HEK293T (cell line): ENCODE measurements around the gene HTRA1.

Experiments used
- CTCF ChIA-PET: fragments of 350-600 bp; formaldehyde crosslinking; extraction: SDS; loops from one replicate; lab custom pipeline; 2021; ENCODE audit warnings: antibody characterized with exemption, inconsistent platforms; lab: Yijun Ruan, JAX
- POLR2A ChIA-PET: fragments of 350-600 bp; formaldehyde crosslinking; extraction: SDS; loops from one replicate; lab custom pipeline; 2020; ENCODE audit warnings: antibody characterized with exemption, inconsistent platforms; lab: Yijun Ruan, JAX
- DNase-seq: peaks from one replicate; pipeline ENCODE4 v3.0.0; 2012; ENCODE audit warnings: mixed read lengths; ENCODE audit errors: extremely low spot score
- ARNT ChIP-seq: fragments of 450-650 bp; IDR thresholded peaks from 2 replicates; pipeline ENCODE4 v1.6.1; 2017; ENCODE audit warnings: mild to moderate bottlenecking
- BHLHE40 ChIP-seq: fragments of 450-650 bp; IDR thresholded peaks from 2 replicates; pipeline ENCODE4 v1.6.1; 2016; ENCODE audit warnings: mild to moderate bottlenecking, moderate library complexity, borderline replicate concordance
- CTBP1 ChIP-seq: fragments of 450-650 bp; IDR thresholded peaks from 2 replicates; pipeline ENCODE4 v1.6.1; 2016; ENCODE audit warnings: borderline replicate concordance
- ELF4 ChIP-seq: fragments of 450-650 bp; IDR thresholded peaks from 2 replicates; pipeline ENCODE4 v1.6.1; 2017; ENCODE audit warnings: antibody characterized with exemption
- FOXA1 ChIP-seq: fragments of 450-650 bp; IDR thresholded peaks from 2 replicates; pipeline ENCODE4 v1.6.1; 2016; ENCODE audit warnings: mild to moderate bottlenecking
- FOXK2 ChIP-seq: fragments of 450-650 bp; IDR thresholded peaks from 2 replicates; pipeline ENCODE4 v1.6.1; 2016; ENCODE audit warnings: mild to moderate bottlenecking
- FOXM1 ChIP-seq: fragments of 450-650 bp; IDR thresholded peaks from 2 replicates; pipeline ENCODE4 v1.6.1; 2017; ENCODE audit warnings: mild to moderate bottlenecking, borderline replicate concordance
- HDGF ChIP-seq: fragments of 450-650 bp; IDR thresholded peaks from 2 replicates; pipeline ENCODE4 v1.6.1; 2017; ENCODE audit warnings: antibody characterized with exemption, borderline replicate concordance
- L3MBTL2 ChIP-seq: fragments of 450-650 bp; conservative IDR thresholded peaks from 2 replicates; pipeline ENCODE4 v1.6.1; 2016; ENCODE audit warnings: mild to moderate bottlenecking
- LEF1 ChIP-seq: fragments of 450-650 bp; IDR thresholded peaks from 2 replicates; pipeline ENCODE4 v1.6.1; 2017; ENCODE audit warnings: mild to moderate bottlenecking, borderline replicate concordance
- NFRKB ChIP-seq: fragments of 450-650 bp; IDR thresholded peaks from 2 replicates; pipeline ENCODE4 v1.6.1; 2016; ENCODE audit warnings: mild to moderate bottlenecking, moderate library complexity
- SP1 ChIP-seq: fragments of 450-650 bp; IDR thresholded peaks from 2 replicates; pipeline ENCODE4 v1.6.1; 2017
- TARDBP ChIP-seq: fragments of 450-650 bp; IDR thresholded peaks from 2 replicates; pipeline ENCODE4 v1.6.1; 2016
- ZNF384 ChIP-seq: fragments of 450-650 bp; IDR thresholded peaks from 2 replicates; pipeline ENCODE4 v1.6.1; 2016
- TF ChIP-seq, protein P1 (sequence below): fragments of 450-650 bp; IDR thresholded peaks from 2 replicates; pipeline ENCODE4 v1.6.1; 2016

Gene HTRA1

GRCh38 chr10:122514045-122514840 lies 52.9 kb downstream of the HTRA1 start:
- no peak for DNase-seq
- TF ChIP-seq HDGF (no peak), CTBP1 (no peak), ARNT (no peak), LEF1 (no peak), ZNF384 (no peak), FOXA1 (no peak)
- TF ChIP-seq, protein P1, sequence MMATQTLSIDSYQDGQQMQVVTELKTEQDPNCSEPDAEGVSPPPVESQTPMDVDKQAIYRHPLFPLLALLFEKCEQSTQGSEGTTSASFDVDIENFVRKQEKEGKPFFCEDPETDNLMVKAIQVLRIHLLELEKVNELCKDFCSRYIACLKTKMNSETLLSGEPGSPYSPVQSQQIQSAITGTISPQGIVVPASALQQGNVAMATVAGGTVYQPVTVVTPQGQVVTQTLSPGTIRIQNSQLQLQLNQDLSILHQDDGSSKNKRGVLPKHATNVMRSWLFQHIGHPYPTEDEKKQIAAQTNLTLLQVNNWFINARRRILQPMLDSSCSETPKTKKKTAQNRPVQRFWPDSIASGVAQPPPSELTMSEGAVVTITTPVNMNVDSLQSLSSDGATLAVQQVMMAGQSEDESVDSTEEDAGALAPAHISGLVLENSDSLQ: no peak
- ChIA-PET POLR2A (no interaction called here), CTCF (no interaction called here)

GRCh38 chr10:122515022-122515424 lies 53.7 kb downstream of the HTRA1 start:
- ChIA-PET POLR2A (no interaction called here), CTCF (no interaction called here)
- TF ChIP-seq NFRKB (no peak), FOXK2 (no peak), FOXA1 (no peak), BHLHE40 (no peak)
- no peak for DNase-seq

- no peak for DNase-seq
- TF ChIP-seq BHLHE40 (no peak), ELF4 (no peak), ZNF384 (no peak), FOXA1 (no peak), LEF1 (no peak), FOXK2 (no peak)
- CTCF ChIA-PET: no interaction called here
- POLR2A ChIA-PET: no interaction called here
Measured at GRCh38 chr10:122515588-122516231, 54.4 kb downstream of the HTRA1 start.

GRCh38 chr10:122516734-122517133 lies 55.4 kb downstream of the HTRA1 start:
- no peak for TF ChIP-seq NFRKB
- no peak for TF ChIP-seq FOXA1
- no peak for TF ChIP-seq BHLHE40
- no peak for TF ChIP-seq ELF4
- TF ChIP-seq L3MBTL2: no peak
- no peak for TF ChIP-seq ZNF384
- no peak for TF ChIP-seq LEF1
- no peak for TF ChIP-seq TARDBP
- no peak for TF ChIP-seq SP1
- no peak for TF ChIP-seq ARNT
- TF ChIP-seq FOXM1: no peak
- no peak for TF ChIP-seq CTBP1
- no peak for TF ChIP-seq HDGF
- TF ChIP-seq, protein P1: no peak
- ChIA-PET POLR2A (no interaction called here), CTCF (no interaction called here)
- DNase-seq: no peak

- TF ChIP-seq, protein P1: peak; percentile 15; the same call in 1 of the 2 replicates
- TF ChIP-seq LEF1: no peak
- POLR2A ChIA-PET: no interaction called here
- CTCF ChIA-PET: no interaction called here
Measured at GRCh38 chr10:122519144-122519543, 57.8 kb downstream of the HTRA1 start.

GRCh38 chr10:122519873-122520272 lies 58.5 kb downstream of the HTRA1 start:
- POLR2A ChIA-PET: no interaction called here

More at GRCh38 chr10:122519144-122519543, 57.8 kb downstream of the HTRA1 start:
- DNase-seq: no peak

More at GRCh38 chr10:122519873-122520272, 58.5 kb downstream of the HTRA1 start:
- CTCF ChIA-PET: no interaction called here
- TF ChIP-seq ARNT: no peak
- no peak for TF ChIP-seq BHLHE40
- TF ChIP-seq, protein P1: no peak
- no peak for TF ChIP-seq NFRKB
- no peak for TF ChIP-seq FOXM1
- TF ChIP-seq CTBP1: no peak
- DNase-seq: no peak
